GM19239 (cell line): ENCODE results near the gene TMEM59L.

ENCODE experiments used
- DNase-seq: peaks from one replicate; pipeline ENCODE4 v3.0.0; 2011; ENCODE audit warnings: low spot score; ENCODE audit not compliant: insufficient read length
- FAIRE-seq: peaks from 2 replicates; lab custom pipeline; 2011; peaks lifted over from hg19 to GRCh38; lab: Jason Lieb, UNC

Gene TMEM59L

DNA sequence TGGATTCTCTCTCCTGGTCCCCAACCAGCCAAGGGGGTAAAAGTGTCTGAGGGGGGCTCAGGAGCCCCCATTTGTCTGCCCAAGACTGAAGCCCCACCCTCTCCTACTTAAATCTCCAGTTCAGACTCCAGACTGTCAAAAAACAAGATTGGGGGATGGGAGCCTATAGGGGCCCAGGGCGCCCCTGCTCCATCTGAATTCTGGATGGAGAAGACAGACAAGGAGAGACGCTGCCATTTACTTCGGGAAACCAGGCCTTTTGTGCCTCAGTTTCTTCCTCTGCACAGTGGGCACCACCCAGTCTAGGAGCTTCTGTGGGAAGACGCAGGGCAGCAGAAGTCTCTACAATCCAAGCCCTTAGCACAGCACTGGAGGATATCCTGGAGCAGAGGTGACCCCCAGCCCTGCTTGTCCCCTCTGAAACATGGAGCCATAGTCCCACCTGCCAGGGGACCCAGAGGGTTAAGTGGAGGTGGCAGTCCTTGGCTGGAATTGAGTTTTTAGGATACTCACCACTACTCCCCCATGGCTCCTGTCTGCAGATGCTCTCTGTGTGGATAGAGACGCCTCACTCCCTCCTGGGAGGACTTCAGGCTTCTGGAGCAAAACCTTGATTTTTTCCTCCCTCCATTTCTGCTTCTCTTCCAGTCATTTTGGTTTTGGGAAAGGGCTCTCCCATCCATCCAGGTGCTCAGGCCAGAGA lies 4.4 kb upstream of the TMEM59L start:
- FAIRE-seq, result no peak
- DNase-seq, result no peak

DNA sequence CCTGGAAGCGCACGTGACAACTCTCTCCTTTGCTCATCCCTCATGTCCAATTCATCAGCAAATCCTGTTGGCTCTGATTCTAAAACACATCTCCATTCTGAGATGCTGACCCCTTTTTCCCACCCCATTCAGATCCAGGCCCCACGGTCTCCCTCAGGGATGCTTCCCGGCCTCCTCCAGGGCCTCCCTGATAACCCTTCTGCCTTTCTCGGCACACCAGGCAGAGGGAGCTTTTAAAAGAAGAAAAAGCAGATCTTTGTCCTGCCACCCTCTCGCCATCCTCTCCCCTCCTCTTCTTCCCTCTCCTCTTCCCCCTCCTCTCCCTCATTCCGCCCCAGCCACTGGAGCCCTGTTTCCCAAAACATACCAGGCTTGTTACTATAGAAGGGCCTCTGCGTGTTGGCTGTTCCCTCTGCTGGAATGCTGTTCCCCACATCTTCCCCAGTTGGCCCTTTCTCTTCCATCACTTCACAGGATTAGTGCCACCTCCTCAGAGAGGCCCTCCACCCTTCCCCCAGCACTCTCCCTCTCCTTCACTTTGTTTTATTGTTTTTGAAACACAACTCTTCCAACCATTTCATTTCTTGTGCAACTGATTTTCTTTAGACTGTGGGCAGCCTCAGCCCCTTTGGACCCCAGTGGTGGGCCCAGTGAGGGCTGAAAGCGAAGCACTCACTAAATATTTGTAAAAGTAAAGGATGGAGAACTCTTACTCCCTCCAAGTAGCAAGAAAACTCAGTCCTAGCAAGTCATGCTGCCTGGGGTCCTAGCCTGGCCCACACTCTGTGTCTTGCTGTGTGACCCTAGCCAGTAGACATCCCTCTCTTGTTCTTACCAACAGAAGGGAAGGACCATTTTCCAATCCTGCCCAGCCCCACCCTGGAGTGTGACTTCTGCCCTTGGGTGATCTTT lies 3.6 kb upstream of the TMEM59L start:
- FAIRE-seq (no peak), DNase-seq (no peak)

DNA sequence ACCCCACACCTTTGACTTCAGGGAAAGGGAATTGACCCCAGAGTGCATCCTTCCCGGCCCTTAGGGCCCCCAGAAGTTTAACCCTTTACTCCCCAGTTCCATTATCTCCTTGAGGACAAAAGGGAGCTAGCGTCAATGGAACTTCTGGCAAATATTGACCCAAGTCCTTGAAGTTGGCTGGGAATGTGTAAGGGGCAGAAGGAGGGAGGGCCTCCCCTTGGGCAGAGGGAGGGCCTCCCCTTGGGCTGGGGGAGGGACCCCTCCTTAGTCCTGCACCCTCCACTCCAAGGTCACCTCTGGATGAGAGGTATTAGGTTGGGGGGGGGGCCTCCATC lies 3.0 kb upstream of the TMEM59L start:
- DNase-seq (no peak), FAIRE-seq (no peak)

DNA sequence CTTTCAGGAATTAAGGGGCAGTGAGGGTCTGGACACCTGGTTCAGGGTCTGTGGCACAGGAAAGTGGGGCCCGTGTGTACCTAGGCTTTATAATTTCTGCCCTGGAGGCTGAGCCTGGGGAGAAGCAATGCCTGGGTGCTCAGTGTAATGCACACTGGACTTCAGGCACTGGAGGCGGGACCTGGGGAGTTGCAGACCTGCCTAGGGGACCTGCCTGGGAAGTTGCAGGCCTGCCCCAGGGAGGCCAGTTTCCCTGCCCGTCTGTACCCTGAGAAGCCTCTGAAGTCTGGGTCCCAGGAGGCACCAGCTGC lies 2.5 kb upstream of the TMEM59L start:
- no peak for FAIRE-seq
- no peak for DNase-seq

DNA sequence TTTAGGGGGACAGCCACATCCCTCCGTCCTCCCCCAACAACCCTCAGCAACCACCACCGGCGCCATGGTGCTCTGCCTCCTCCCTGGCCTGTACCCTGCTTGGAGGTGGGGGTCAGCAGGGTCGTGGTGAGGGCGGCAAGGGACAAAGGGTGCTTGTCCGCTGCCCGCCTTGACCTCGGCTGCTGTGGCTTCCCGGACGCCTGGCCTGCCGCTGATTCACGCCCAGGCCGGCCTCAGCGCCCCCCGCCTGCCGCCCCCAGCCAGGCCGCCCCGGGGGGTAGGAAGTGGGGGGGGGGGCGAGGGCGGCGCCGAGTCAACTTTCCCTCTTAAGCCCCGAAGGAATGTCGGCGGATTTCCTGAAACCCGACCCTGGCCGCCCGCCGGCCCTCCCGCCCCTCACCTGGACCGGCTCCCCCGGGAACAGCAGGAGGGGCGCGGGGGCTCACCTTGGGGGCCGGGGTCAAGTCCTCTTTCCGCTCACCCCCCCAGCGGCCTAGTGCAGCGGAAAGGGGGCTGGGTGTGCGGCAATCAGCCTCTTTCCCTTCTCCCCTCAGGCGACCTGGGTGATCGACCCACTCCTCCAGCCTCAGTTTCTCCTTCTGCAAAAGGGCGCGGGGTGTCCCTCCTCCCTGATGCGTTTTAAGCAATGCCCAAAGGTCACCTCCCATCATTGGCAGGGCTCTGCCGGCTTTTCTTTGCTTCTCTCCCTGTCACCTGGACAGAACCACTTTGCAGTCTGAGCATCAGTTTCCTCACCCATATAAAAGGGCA lies 1.9 kb upstream of the TMEM59L start:
- FAIRE-seq (no peak), DNase-seq (no peak)

DNA sequence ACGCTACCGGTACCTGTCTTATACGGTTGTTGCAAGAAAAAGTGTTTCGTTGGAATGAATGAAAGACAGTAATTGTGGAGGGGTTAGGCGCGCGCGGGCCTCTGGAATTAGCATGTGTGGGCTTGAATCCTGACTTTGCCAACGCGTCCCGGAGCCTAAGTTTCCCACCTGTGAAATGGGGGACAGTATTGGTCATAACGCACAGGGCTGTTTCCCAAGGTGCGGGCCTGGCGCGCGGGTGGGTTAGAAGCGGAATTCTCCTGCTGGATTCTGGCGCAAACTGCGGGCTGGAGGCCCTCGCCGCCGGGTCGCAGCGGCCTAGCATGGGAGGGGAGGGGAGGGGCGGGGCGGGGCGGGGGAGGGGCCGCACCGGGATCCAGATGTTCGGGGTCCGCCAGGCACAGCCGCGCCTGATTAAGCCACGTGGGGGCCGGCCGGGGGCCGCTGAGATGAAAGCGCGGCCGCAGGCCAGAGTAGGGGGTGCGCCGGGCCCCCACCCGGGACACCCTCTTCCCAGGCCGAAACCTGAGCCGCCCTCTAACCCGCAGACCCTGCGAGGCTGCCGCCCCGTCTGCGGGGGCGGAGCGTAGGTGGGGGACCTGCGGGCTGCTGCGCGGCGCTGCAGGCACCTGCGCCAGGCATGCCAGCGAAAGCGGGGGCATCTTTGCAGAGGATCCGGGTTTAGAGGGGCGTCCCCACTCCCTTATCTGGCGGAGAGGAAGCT lies 1.2 kb upstream of the TMEM59L start:
- FAIRE-seq (no peak), DNase-seq (no peak)

DNA sequence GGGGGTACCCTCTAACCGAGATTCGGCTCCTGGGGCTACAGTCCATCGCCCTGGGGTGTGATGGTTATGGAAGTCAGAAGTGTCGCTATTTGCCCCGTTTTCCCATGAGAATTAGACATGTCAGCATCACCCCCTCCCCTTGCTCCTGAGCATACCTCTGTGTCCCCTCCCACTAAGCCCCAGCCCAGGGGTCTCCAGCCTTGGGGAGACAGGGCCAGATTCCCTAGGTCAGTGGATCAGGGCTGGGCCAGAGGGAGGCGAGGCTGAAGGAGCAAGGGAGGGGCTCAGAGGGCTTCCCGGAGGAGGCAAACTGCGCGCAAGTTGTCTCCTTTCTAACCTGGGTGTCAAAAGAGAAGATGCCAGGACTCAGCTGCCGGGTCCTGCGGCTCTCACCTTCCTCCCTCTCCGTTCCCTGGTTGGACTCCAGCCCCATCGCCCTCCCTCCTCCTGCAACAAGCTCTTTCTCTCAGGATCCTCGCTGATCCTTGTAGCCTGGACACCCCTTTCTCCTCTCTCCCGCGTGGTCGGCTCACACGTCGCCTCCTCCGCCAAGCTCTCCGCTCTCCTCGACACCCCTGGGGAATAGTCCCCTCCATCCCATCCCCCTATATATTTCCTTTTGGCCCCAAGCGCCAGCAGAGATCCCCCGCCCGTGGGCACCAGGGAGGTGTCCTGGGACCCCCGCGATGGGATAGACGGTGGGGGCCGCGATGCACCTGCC lies 459 bp upstream of the TMEM59L start:
- FAIRE-seq, result no peak
- DNase-seq, result no peak

DNA sequence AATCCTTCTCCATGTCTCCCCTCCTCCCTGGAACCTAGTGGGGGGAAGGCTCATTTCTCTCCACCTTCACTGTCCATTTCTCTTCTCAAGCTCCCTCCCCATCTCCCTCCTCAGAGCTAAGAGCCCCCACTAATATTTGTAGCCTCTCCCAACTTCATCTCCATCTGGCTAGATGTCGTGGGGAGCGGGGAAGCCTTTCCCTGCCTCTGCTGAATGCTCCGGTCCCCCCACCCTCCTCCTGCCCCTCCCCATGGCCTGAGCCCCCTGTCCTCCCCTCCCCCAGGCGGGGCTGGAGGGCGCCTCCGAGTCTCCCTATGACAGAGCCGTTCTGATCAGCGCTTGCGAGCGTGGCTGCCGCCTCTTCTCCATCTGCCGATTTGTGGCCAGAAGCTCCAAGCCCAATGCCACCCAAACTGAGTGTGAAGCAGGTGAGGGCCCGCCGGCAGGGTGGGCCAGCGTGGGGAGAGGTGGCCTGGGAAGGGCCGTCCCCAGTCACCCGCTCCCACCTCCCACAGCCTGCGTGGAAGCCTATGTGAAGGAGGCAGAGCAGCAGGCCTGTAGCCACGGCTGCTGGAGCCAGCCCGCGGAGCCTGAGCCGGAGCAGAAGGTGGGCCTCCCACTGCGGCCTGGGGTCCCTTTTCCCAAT lies 1.0 kb downstream of the TMEM59L start:
- DNase-seq (no peak), FAIRE-seq (no peak)

DNA sequence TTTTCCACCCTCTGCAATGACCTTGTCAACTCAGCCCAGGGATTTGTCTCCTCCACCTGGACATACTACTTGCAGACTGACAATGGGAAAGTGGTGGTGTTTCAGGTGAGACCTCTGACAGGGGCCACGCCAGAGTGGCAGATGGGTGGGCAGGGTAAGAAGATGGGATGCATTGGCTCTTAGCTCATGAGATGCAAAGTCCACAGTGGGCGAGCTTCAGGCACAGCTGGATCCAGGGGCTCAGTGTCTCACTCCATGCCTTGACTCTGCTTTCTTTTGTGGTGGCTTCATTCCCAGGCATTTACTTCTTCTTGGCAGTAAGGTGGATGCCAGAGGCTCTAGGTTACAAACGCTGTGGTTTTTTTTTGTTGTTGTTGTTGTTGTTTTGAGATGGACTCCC lies 3.4 kb downstream of the TMEM59L start:
- FAIRE-seq (no peak), DNase-seq (no peak)

DNA sequence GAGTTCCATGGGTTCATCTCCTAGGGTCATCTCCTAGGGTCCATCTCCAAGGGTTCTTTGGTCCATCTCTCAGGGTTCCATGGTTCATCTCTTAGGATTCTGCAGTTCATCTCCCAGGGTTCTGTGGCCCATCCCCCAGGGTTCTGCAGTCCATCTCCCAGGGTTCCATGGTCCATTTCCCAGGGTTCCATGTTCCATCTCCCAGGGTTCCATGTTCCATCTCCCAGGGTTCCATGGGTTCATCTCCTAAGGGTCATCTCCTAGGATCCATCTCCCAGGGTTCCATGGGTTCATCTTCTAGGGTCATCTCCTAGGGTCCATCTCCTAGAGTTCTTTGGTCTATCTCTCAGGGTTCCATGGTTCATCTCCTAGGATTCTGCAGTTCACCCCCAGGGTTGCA lies 4.9 kb downstream of the TMEM59L start:
- DNase-seq, result no peak
- FAIRE-seq, result no peak

DNA sequence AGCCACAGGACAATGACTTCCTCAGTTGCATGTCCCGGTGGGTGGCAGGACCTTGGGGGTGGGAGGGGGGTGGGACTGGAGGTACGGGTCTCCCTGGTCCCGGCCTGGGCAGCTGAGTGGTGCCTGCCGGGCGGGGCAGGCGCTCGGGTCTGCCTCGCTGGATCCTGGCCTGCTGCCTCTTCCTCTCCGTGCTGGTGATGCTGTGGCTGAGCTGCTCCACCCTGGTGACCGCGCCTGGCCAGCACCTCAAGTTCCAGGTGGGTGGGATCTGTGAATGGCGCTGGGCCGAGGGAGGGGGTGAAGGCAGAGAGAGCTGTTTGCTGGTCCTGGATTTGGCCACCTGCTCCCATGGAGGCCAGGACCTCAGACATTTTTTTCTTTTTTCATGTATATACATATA lies 5.6 kb downstream of the TMEM59L start:
- FAIRE-seq (no peak), DNase-seq (no peak)

DNA sequence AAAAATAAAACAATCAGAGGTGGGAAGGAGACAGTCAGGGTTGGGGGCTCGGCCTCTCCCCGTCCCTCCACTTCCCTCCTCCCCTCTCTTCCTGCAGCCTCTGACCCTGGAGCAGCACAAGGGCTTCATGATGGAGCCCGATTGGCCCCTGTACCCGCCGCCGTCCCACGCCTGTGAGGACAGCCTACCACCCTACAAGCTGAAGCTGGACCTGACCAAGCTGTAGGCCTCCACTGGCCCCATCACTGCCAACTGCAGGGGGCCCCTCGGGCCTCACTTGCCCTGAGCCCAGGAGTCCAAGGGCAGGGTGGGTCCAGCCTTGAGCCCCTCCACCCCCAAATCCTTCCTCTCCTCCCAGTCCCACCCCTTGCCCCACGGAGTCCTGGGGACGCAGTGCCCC lies 7.6 kb downstream of the TMEM59L start:
- FAIRE-seq, result no peak
- no peak for DNase-seq

DNA sequence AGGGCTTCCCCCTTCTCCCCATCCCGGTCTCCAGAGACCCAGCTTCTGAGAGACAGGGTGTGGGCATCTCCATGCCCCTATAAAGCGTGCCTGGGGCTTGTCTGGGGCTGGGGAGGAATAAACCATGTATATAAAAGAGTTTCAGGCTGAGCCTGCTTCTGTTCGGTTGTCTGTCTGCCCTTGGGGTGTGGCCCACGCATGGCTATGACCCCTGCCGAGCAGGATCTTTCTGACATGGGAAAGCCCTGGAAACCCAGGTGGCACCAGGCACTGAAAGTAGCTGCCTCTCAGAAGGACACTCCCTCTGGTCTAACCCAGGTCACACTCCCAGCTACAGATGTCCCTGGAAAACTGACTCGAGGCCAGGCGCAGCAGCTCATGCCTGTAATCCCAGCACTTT lies 8.2 kb downstream of the TMEM59L start:
- no peak for FAIRE-seq
- no peak for DNase-seq

DNA sequence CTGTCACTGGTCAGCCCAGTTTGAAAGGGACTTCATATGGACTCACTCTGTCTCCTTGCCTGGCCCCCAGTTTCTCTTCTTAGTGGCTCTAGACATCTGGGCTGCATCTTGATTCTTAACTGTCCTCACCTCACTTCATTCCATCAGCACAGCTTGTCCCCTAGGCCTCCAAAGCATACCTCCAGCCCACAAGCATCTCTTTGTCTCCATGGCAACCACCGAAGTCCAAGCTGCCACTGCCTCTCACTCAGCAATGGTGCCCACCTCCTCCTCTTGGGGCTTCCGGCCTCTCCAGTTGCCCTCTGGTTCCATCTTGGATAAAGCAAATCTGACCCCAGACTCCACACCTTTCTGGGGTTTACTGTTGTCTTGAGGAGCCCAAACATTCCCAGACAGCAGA lies 14.2 kb downstream of the TMEM59L start:
- FAIRE-seq, result no peak
- no peak for DNase-seq

DNA sequence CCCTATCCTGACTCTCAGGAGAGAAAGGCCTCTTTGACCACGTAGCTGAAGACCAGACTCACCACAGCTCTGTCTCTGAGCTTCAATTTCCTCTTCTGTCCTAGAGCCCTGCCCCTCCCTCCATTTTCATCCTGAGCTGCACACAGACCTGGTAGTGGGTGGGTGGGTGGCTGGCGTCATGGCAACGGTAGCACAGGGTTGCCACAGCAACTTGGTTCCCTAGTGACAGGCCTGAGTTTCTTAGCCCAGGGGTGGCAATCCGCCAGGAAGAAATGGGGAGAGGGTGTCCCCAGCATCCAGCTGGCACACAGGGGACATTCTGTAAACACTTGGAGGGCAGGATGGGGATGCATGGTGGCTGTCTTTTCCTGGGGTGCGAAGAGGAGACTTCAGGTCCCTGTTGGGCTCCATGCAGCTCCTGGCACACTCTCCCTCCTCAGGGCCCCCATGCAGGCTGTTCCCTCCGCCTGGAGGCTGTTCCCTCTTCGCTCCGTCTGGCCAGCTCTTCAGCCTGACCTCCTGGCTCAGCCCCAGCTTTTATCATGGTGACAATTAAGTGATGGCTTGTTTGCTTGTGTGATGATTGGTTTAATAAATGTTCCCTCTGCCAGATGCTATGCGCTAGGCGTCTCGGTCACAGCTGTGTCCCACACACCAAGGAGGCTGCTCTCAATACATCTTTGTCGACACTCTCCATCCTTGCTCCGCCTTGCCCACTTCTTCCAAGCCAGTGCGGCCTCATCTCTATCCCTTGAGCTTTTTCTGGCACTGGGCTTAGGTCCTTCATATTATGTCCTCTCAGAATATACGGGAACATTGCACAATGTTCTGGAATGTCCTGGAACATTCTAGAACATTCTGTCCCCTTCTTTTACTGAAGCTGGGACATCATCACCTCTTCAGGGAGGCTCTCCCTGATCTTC lies 16.8 kb downstream of the TMEM59L start:
- DNase-seq (no peak), FAIRE-seq (no peak)

DNA sequence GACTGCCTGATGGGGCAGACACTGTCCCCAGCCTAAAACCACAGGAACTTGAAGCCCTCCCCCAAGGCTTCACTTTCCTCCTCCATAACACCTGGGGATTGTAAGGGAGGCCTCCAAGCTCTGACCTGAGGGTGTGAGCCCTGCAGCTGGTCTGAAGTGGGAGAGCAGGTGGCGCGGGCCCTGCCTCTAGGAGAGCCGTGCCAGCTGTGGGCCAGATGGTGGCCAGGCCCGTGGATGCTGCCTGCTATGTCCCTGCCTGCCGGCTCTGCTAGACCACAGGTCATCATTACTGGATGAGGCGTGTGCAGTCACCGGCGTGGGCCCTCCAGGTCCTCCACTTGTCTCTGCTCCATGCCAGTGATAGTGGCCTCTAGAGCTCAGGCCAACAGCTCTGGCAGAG lies 20.7 kb downstream of the TMEM59L start:
- no peak for FAIRE-seq
- no peak for DNase-seq

DNA sequence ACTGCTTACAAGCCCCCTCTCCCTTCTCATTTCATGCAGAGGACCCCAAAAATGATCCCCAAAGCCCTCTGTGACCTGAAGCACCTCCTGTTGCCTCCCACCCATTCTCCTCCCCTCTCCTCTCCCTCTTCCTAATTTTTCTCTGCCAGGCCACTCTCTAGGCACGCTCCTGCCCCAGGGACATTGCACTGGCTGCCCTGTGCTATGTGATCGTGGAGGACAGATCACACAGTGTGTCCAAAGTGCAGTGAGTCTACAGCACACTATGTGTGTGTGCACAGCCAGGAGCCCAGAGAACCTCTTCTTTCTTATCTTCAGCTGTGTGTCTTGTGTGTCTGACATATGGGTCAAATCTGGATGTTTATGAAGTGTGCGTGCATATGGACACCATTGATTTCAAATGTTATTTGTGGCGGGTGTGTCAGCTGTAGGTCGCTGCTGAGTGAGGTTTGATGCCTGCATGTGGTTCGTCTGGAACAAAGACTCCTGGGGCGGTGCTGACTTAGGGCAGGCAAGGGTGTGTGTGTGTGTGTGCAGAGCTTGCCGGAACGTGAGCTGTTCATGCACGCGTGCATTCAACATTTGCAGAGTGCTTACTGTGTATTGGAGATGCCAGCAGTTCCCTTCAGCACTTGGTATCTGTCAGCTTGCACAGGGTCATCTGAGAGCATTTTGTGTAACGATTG lies 22.1 kb downstream of the TMEM59L start:
- no peak for DNase-seq
- FAIRE-seq, result no peak

DNA sequence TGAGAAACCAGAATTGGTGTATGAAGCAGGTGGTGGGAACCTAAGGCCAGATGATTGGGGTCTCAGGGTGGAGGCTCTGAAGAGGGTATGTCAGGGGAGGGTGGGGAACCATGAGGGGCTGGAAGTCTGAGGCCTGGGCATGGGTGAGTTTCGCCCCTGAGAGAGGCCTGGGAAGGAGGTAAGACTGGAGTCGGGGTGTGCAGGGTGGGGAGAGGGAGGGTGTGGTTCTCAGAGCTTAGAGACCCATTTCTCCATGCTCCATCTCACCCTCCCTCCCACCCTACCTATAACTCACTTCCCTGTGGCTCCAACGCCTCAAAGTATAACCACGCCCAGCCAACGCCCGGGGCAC lies 23.1 kb downstream of the TMEM59L start:
- FAIRE-seq (no peak), DNase-seq (no peak)
